HG02623 (cell line): ENCODE measurements around the gene NFAM1.
A peak's percentile ranks its signal among the peaks of the same experiment; 100 is the strongest.

ENCODE experiments used
- ATAC-seq: cut with Tn5 transposase; IDR thresholded peaks from one replicate; pipeline ENCODE4 v1.9.1; 2021; ENCODE audit warnings: moderate library complexity; ENCODE audit not compliant: unreplicated experiment

NFAM1 gene

DNA sequence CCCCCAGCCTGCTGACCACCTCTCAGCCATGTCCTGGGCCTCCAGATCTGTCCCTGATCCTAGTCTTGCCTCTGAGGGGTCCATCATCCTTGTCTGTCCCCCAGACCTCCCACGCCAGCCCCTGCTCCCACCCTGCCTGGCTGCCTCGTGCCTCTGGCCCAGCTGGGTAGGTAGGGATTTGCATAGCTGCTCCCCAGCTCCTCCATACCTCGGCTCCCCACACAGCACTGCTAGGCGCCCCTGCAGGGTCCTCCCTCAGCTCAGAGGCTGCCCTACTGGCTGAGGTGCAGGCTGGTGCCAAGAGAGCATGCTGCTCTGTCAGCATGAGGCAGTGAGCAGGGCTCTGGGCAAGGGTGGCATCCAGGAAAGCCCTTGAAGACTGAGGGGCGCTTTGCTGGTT lies 47.7 kb downstream of the NFAM1 start:
- ATAC-seq: no peak

DNA sequence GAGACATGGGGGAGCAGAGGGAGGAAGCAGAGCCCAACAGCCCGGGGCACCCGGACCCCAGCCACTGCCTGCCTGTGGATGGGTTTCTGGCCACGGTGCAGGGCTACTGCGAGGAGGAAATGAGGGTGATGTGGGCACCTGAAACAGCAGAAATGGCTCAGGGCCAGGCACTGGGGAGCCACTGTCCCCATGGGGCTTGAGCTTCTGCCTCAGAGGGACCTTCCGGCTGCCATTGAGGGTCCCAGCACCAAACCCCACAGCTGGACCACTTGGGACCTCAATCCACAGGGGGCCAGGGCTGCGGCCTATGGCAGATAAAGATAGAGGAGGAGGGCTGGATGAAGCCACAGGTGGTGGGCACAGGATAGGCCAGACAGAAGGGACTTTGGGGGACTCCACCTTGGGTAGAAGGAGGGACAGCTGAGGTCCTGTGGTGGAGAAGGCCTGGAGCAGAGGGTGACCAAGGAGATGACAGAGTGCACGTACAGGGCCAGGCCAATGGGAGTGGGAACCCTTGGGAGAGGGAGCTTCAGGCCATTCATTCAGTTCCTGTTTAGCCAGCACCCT lies 48.3 kb downstream of the NFAM1 start:
- no peak for ATAC-seq

DNA sequence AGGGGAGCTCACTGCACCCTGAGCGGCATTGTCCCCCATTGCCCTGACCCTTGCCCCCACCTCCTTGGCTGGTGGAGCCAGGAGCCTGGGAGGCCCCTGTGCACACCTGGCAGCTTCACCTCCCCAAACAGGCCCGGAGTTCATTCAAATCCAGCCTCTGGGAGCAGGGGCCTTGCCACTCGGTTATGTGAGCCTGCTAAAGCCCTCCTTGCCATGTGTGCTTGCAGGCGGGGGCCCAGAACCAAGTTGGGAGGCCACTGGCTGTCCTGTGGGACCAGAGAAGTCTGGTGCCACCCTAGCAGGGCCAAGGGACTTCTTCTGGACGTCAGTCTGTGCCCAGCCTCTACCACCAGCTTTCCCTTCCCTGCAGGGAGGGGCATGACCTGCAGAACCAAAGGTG lies 48.9 kb downstream of the NFAM1 start:
- no peak for ATAC-seq

DNA sequence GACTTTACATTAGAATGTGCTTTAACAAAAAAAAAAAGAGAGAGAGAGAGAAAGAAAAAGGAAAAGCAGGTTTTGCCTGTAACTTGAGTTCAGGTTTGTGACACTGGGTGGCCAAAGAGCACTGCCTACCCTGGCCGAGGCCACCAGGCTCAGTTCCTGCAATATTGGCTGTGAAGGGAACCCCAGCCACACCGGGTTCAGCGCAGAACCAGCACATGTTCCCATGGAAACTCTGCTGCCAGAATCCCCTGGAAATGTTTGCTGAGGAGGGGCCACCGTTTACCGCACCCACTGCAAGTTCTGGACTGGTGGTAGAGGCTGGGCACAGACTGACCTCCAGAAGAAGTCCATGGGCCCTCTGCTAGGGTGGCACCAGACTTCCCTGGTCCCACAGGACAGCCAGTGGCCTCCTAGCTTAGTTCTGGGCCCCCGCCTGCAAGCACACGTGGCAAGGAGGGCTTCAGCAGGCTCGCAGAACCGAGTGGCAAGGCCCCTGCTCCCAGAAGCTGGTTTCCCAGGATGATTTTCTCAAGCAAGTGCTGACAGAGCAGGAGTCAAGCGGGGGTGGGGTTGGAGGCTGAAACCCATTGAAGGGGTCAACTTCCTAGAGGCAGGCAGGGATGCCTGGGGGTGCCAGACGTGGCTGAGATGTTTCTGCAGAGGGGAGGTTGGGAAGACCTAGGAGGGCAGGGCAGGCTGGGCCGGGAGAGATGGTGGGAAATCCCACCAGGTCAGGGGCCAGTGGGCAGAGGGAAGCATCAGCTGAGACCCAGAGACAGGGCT lies 51.2 kb downstream of the NFAM1 start:
- no peak for ATAC-seq

DNA sequence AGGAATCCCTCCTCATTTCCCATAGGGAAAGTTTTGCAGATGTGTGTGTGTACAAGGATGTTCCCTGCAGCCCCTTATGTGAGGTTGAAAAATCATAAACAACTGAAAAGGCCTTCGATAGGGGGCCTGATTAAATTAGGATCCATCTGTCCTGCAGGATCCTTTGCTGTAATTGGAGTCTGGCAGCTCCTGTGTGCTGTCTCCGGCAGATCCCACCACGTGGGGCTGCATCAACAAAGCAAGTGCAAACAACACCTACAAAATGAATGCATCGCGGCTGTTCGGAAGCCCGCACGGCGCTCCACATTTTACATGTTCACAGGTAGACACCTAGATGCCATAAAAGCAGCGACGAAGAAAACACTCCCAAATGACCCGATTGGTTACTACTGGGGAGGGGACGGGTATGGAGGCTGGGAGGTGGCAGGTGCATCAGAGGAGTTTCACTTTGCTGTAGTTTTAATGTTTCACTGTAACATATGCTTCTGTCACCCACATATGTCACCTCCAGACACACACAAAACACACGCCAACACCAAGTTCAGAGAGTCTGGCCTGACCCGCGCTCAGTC lies 52.2 kb downstream of the NFAM1 start:
- no peak for ATAC-seq

DNA sequence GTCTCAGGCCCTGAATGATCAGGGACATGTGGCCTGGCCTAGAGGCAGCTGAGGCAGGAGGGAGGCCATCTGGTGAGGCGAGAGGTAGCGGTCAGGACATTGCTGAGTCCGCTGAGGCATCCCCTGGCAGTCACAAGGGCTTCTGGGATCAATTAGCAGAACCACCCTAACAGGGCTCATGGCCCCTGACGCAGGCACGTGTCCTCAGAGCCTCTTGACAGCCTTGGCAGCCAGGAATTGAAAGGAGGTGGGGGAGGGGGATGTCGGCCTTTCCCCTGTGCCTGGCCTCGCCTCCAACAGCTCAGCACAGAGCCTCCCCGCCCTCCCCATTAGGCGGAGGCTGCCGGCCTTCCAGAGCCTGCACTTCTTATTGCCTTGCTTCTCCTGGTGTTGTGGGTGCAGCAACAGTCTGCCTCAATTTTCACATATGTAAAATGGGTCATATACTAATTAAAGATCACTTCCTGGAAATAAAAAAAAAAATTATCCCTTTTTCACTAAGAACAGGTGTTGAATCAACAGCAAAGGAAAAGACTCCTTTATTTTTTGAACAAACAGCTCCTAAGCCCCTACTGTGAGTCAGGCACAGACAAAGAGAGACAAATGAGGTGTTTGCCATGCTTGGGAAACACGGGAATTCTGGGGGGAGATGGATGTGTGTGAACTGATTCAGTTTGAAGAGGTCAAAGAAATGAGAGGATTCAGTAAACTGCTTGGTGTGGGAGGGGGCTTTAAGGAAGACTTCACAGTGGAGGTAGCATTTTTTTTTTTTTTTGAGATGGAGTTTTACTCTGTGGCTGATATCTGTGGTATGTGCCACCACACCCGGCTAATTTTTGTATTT lies 55.3 kb downstream of the NFAM1 start:
- no peak for ATAC-seq

DNA sequence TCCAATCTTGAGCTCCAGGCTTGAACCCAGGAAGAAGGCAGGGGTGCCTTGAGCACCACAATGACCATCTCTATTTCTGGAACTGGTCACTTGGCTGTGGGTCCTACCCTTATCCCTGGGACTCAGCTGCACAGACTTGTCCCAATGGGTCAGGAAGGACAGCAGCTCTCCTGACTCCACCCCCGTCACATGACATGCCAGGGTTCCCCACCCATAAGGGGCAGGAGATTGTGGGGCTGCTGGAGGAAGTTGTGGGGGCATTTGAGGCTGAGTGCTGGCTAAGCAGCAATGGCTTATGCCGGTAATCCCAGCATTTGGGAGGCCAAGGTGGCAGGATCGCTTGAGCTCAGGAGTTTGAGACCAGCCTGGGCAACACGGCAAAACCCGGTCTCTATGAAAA lies 56.2 kb downstream of the NFAM1 start:
- ATAC-seq: no peak

DNA sequence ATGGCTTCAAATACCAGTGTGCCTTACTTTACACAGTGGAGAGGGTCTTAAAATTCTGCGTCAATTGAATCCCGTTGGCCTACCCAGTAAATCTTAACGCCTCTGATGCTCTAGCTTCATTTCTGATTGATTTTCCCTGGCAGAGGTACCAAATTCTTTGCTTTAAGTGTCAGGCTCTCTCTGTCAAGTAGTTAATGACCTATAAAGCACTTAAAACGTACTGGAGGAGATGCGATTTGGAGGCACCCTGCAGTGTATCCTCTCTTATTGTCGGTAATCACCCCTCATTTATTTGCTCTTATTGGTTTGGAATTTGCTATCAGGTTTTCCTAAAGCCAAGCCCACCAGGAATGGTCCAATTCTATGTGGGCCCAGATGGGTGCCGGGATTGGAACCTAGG lies 59.2 kb downstream of the NFAM1 start:
- ATAC-seq: no peak

DNA sequence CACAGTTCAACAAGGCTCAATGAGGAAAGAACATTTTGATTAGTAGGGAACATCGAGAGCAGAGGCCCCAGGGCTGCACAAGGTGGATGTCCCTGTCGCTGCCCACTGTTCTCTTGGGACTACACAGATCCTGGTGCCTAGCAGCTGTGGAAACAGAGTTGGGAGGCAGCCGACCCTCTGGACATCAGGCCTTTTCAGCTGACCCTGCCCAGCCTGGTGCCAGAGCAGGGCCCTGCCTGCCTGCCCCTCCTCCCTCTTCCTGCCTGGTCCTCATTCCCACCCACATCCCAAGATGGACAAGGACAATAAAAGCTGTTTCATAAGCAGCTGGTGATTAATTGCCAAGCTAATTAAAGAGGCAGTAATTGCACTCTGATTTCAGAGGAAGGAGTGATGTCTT lies 60.7 kb downstream of the NFAM1 start:
- no peak for ATAC-seq

DNA sequence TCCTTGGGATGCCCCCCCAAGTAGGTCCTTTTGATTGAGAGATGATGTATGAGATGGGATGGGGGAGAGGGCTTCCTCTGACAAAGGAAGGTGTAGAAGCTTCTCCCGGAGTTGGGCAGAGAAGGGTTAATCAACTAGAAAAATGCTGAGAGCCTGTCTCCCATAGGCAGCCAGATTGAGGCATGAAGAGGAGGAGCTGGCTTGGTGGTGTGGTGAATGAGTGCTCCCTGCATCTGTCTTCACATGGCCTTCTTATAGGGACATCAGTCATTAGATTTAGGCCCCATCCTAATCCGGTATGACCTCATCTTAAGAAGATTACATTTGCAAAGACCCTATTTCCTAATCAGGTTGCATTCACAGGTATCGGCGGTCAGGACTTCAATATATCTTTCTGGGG lies 61.1 kb downstream of the NFAM1 start:
- ATAC-seq: no peak

DNA sequence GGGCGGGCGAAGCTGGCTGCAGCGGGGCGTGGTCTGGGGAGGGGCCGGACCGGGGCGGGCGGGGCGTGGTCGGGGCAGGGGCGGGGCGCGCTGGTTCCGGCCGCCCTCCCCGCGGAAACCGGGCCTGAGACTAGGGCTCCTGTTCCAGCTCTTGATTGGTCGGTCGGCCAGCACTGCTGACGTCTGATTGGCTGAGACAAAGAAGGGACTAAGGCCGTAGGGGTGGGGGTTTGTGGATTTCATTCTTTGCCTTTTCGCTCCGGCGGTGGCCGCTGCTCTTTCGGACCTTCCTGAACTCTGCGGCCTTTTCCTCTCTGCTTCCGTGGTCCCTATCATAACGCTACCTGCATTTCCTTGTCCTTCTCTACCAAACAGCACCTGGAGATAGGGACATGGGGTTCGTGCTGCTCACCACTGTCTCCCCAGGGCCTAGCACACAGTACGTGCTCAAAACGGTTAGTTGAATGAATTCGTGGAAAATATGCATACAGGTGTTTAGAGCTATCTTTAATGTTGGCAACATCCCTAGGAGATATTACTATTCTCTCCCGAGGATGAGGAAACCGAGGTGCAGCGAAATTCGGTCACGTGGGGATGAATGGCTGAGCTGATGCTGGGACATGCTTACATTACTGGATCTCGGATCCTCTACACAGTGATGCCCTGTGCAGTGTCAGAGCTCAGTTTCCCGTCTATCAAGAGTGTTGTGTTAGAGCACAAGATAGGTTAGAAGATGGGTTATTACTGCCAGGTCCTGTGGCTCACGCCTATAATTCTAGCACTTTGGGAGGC lies 62.8 kb downstream of the NFAM1 start:
- ATAC-seq: peak; percentile 91

DNA sequence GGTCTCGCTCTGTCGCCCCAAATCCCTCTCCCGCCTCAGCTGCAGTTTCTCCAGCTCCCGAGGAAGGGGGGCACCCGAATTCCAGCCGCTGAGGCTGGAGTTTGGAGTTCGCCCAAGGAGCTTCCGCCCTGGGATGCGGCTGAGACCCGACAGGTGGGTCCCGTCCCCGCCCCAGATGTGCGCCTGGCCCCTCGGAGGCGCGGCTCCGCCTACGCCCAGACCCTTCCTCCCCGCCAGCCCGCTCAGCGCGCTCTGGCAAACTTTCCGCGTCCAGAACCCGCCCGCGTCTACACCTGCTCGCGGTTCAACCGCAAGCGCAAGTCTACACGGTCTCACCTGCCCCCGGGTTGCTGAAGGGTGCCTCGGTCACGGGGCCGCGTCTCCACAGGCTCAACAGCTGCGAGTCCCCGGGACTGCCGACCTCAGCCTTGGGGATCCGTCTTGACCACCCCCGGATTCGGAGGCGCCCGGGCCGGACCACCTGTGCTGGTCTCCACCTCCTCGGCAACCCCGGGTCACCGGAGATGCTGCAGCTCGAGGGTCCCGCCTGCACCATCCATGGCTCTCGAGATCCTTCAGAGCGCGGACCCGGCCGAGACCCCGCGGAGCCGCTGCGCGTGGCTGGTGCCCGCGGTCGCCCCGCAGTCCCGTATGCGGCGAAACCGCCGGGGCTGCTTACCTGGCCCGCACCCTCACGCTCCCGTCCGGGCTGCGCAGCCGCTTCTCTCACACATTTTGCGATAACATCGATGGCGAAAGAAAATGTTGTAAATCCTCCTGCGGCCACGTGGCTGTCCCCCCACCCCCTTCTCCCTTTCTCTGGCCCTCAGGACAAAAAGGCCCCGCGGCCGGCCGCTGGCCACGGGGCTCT lies 63.6 kb downstream of the NFAM1 start:
- peak; percentile 10 for ATAC-seq

DNA sequence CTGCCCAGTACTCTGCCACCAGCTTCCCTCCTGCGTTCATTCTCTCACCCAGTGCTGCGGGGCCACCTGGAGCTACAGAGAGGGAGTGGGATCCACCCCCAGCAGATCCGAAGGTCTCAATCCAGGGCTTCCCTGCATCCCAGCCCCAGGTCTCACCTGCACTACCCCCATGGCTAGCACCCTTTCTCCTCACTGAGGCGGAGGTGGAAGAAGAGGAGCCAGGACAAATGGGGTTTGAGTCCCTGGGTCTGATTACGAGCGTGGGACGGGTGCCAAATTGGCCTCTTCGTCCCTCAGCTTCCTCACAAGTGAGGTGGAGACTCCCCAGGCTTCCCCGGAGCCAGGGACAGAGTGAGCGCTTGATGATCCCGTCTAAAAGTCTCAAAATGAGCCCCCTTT lies 64.2 kb downstream of the NFAM1 start:
- no peak for ATAC-seq

DNA sequence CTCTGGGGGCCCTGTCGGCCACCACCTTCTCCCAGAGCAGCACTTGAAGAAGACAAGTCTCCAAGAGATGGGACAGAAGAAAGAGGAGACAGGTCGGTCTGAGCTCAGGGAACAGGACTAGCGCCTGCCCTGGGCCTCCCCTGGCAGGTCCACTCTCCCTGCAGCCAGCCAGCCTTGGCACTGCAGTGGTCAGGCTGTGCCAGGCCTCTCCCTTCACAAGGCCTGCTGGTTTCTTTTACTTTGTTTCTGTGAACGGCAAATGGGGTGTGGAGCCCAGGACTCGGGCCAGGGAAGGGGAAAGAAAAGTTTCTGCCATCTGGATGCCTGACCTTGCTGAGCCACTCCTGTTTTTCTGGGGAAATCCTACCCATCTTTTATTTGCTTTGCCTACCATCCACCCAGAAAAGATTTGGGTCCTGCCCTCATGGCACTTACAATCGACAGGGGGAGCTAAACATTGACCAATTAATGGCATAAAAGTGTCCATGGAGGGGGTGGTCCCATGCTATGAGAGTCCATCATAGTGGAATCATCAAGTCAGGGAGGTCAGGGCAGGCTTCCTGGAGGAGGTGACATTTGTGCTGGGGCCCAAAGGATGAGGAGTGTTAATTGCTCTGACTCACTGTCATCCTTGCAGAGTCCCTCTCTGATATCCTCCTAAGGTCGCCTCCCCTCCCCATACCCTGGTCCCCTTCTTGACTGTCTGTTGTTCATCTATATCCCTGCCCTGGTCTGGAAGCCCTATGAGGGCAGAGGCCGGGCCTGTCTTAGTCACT lies 65.2 kb downstream of the NFAM1 start:
- no peak for ATAC-seq

DNA sequence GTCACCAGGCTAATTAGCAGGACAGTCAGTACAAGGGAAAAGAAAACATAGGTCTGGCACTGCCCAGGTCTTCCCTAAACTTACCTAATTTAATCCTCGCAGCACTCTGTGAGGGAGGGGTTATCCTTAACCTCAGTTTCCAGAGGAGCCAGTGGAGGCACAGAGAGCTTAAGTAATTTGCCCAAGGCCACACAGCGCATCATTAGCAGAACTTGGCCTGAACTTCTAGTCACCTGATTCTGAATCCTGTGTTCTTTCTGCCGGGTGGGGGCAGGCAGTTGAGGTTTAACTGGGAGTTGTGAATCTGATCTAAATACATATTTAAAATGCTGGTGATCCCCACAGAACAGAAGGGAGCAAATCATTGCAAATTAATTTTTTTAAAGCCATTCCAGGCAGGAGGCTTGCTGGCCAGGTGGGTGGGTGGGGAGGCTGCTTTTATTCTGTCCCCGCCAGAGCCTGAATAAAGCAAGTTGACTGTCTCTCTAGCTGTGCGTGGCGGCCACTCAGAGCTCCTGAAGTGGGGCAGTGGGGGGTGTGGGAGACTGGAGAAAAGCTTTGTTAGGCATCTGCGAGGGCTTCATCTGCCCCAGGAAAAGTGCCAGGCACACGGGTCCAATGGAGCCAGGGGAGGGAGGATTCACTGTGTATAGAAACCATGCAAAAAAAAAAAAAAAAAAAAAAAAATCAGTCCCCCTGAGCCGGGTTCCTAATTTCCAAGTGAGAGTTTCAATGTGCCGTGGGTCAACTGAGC lies 66.1 kb downstream of the NFAM1 start:
- no peak for ATAC-seq

DNA sequence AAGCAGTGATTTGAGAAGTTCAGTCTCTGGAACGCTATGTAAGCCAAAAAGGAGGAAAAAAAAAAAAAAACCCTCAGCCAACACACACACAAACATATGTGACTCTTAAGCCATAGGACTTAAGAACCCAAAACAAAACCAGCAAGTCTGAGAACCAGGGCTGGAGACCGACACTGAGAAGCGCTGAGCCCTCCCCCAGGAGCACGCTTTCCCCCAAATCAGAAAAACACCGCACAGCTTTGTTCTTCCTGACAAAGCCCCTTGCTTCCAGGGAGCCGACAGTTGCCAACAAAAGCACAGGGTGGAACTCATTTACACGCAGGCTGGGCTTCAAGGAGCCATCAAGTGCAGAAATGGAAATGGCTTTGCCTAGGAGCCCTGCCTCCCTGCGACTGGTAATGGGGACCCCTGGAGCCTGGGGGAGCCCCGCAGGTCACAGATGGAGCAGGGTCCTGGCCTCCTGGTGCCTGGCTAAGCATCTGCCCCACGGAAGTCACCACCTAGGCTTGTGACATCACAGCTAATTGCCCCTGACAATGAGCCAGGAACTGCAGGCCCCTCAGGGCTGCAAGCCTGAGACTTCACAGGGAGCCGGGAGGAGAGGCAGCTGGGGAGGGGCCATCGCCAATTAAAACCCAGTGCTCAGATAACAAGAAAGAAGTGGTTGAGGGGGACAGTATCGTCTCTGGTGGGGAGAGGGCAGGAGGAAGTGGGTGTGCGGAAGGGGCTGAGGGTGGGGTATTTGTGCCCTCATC lies 66.9 kb downstream of the NFAM1 start:
- ATAC-seq: no peak

DNA sequence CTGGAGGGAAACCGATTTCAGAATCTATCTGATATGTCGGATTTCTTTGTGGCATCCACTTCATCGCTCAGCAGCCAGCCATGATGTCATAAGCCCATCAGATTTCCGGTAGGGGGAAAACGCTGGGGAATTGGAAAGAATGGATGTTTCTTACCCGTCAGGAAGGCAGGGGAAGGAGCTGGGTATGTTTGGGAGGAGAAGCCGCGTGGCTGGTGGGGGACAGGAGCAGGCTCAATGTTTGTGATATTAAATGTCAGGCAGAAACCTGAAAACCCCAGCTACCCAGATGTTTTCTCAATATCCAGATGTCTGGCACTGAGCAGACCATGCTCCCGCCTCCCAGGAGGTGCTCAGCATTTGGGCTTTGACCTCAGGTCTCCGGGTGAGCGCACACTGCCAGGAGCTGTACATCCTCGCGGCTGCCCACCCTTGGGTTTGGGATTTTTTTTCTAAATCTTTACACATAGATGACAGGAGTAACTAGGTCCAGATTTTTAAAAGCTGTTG lies 67.5 kb downstream of the NFAM1 start:
- no peak for ATAC-seq

DNA sequence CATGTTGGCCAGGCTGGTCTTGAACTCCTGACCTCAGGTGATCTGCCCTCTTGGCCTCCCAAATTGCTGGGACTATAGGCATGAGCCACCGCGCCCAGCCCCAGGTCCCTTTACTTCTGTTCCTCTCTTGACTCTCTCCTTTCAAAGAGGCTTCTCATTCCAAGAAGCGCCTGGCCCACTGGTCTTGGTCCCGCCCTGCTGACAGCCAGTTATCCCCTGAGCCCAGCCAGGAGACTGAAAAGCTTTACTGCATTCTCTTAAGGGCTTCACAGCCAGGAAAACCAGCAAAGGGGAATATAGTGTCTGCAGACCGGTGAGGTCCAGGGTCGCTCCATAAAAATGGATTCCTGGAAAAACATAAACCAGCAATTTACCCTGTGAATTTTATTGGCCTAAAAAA lies 68.3 kb downstream of the NFAM1 start:
- no peak for ATAC-seq
